Breast epithelium (tissue), 4 donors: ENCODE measurements around the gene NOX3. TPM values are rescaled to one million over a fixed set of nuclear protein-coding genes. Genes with fewer than 3 reads are reported as not detected.

Source experiments
- DNase-seq, 2 donors: peaks; one replicate each; pipeline ENCODE4 v3.0.0-alpha.2; 2019; ENCODE audit warnings: low spot score in 2 of 2
- H3K27ac ChIP-seq, 2 donors: fragments of 200-600 bp; sonication (generic) in 1 of 2; one replicate each; pipeline ENCODE4 v1.5.1; 2016 to 2019; ENCODE audit warnings: mild to moderate bottlenecking in 1 of 2
- H3K27me3 ChIP-seq, 2 donors: fragments of 200-600 bp; sonication (generic) in 1 of 2; one replicate each; pipeline versions ENCODE4 v1.5.1 to v1.6.0; 2017 to 2019; ENCODE audit warnings: control low read depth in 1 of 2, mild to moderate bottlenecking in 1 of 2
- H3K36me3 ChIP-seq: fragments of 200-600 bp; one replicate; pipeline ENCODE4 v1.5.1; 2019
- H3K4me1 ChIP-seq, 2 donors: fragments of 200-600 bp; sonication (generic); one replicate each; pipeline ENCODE4 v1.5.1; 2016 to 2019; ENCODE audit warnings: control low read depth in 1 of 2
- H3K4me3 ChIP-seq, 3 donors: fragments of 200-600 bp; sonication (generic); 1 replicate in 2 of 3; 2 replicates in 1 of 3; pipeline ENCODE4 v1.5.1; 2016 to 2019; ENCODE audit warnings: mild to moderate bottlenecking in 3 of 3, moderate library complexity in 2 of 3
- H3K9me3 ChIP-seq, 2 donors: fragments of 200-600 bp; sonication (generic) in 1 of 2; one replicate each; pipeline ENCODE4 v1.5.1; 2016 to 2019; ENCODE audit warnings: control low read depth in 1 of 2
- CTCF ChIP-seq, 3 donors: fragments of 450-650 bp; IDR thresholded peaks; one replicate each; pipeline ENCODE4 v1.5.1; 2016 to 2017; ENCODE audit warnings: antibody characterized with exemption in 3 of 3, mild to moderate bottlenecking in 3 of 3, moderate library complexity in 3 of 3
- POLR2A ChIP-seq: fragments of 450-650 bp; IDR thresholded peaks from one replicate; pipeline ENCODE4 v1.6.1; 2016; ENCODE audit warnings: antibody characterized with exemption, mild to moderate bottlenecking, moderate library complexity
- POLR2AphosphoS5 ChIP-seq, 3 donors: sonication (generic); formaldehyde crosslinking; IDR thresholded peaks; one replicate each; pipeline ENCODE4 v1.6.1; 2017; ENCODE audit warnings: antibody characterized with exemption in 3 of 3
- intact Hi-C: fragments of 100-400 bp; cut with DNase I; formaldehyde crosslinking; loops from one replicate; pipeline ENCODE4 v1.15.1; 2023; ENCODE audit warnings: low total_unique reads
- total RNA-seq, 3 donors: library from RNA; depleted of rRNA; stranded (reverse); fragments of >200 nt; gene quantifications; one replicate each; pipeline ENCODE4 v1.1.0, GENCODE V29; 2016

The NOX3 gene
- total RNA-seq, 3 donors from 2014 or later, result not detected

DNA sequence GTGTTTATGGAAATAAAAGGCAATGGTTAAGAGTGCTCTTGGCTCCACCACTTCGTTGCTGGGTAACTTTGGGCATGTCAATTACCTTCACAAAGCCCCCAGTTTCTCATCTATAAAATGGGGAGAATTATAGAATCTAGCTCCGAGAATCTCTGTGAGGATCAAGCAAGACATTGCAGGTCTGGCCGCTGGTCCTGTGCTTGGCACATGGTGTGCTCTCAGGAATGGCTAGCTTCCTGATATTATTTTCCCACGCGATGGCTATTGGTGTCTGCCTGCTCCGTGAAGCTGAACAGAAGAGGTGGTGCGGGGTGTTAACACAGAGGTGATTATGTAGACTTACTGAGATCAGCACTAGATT is 57.0 kb downstream of the NOX3 start:
- Histone ChIP-seq H3K27me3 (no peaks in the 10 kb centered on the region), H3K27ac (no peak overlapping the region), H3K36me3 (no peaks in the 10 kb centered on the region), H3K4me1 (no peaks in the 10 kb centered on the region), H3K4me3 (no peak overlapping the region), H3K9me3 (no peaks in the 10 kb centered on the region)
- intact Hi-C loops, result no loop called here
- TF ChIP-seq POLR2A (no peak), CTCF (IDR thresholded peaks at IDR 0.05) (no peak), POLR2AphosphoS5 (IDR thresholded peaks at IDR 0.05) (no peak)
- DNase-seq, result no peak

DNA sequence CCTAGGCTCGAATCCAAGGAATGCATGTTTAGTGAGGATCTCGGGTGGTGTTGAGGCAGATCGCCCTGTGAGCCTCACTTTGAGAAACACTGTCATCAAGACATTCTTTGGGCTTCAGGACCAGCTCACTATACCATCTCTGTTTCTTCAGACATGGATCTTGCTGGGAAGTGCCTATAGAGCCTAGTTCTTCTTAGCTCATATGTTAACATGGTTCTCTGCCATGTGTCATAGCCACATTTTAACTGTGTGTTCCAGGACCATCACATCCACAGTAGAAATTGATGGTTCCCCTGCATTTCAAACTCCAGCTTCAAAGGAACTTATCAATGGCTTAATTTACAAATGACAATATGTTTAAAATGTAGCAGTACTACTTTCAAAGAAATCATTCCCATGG is 57.4 kb downstream of the NOX3 start:
- H3K36me3 ChIP-seq, result no peaks in the 10 kb centered on the region
- H3K27me3 ChIP-seq, result no peaks in the 10 kb centered on the region
- no peak overlapping the region for H3K4me3 ChIP-seq
- intact Hi-C loops, result no loop called here
- TF ChIP-seq POLR2A (no peak), POLR2AphosphoS5 (IDR thresholded peaks at IDR 0.05) (no peak), CTCF (IDR thresholded peaks at IDR 0.05) (no peak)
- no peak for DNase-seq
- H3K4me1 ChIP-seq, result no peaks in the 10 kb centered on the region
- H3K27ac ChIP-seq, result no peak overlapping the region
- H3K9me3 ChIP-seq, result no peaks in the 10 kb centered on the region

GRCh38 chr6:155397172-155397705 is 58.4 kb downstream of the NOX3 start:
- H3K9me3 ChIP-seq, result no peaks in the 10 kb centered on the region
- H3K4me3 ChIP-seq, result no peak overlapping the region
- H3K4me1 ChIP-seq, result no peaks in the 10 kb centered on the region
- DNase-seq, result no peak
- intact Hi-C loops, result no loop called here
- no peak overlapping the region for H3K27ac ChIP-seq
- H3K27me3 ChIP-seq, result no peaks in the 10 kb centered on the region
- TF ChIP-seq POLR2A (no peak), CTCF (IDR thresholded peaks at IDR 0.05) (no peak), POLR2AphosphoS5 (IDR thresholded peaks at IDR 0.05) (no peak)
- H3K36me3 ChIP-seq, result no peaks in the 10 kb centered on the region

GRCh38 chr6:155396605-155397004 is 59.0 kb downstream of the NOX3 start:
- H3K27me3 ChIP-seq, result no peaks in the 10 kb centered on the region
- no peaks in the 10 kb centered on the region for H3K9me3 ChIP-seq
- intact Hi-C loops, result no loop called here
- H3K4me3 ChIP-seq, result no peak overlapping the region
- no peak overlapping the region for H3K27ac ChIP-seq
- no peaks in the 10 kb centered on the region for H3K4me1 ChIP-seq
- H3K36me3 ChIP-seq, result no peaks in the 10 kb centered on the region
- TF ChIP-seq POLR2A (no peak), POLR2AphosphoS5 (IDR thresholded peaks at IDR 0.05) (no peak), CTCF (IDR thresholded peaks at IDR 0.05) (no peak)
- no peak for DNase-seq

DNA sequence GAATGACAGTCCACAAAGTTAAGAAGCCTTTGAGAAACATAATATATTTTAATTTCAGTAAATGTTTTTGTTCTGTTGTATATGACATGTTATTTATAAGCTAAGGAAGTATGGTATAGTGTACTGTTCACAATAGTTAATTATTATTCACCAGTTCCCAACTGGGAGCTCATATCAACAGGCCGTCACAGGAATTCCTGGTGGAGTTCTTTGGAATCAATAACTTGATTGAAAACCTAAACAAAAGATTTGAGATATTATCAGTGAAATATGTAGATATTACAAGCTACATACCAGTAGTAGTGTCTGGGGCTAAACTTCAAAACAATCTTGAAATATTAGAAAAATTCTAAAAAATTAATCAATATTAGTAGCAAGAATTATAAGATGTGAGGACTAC is 60.3 kb downstream of the NOX3 start:
- Histone ChIP-seq H3K36me3 (no peaks in the 10 kb centered on the region), H3K4me1 (no peaks in the 10 kb centered on the region), H3K27me3 (no peaks in the 10 kb centered on the region), H3K9me3 (no peaks in the 10 kb centered on the region), H3K27ac (no peak overlapping the region), H3K4me3 (no peak overlapping the region)
- intact Hi-C loops, result no loop called here
- no peak for TF ChIP-seq POLR2AphosphoS5 (IDR thresholded peaks at IDR 0.05)
- TF ChIP-seq POLR2A, result no peak
- no peak for TF ChIP-seq CTCF (IDR thresholded peaks at IDR 0.05)
- no peak for DNase-seq
